CD8-positive, alpha-beta memory T cell (primary cell): Measurements from ENCODE around the gene MRPL14. TPM values are rescaled to one million over a fixed set of nuclear protein-coding genes. Genes with fewer than 3 reads are reported as not detected.

Experiments used
- CTCF ChIA-PET: fragments of 350-600 bp; sonication (Branson Sonifier 250); formaldehyde crosslinking; loops from one replicate; lab custom pipeline; 2021; ENCODE audit warnings: antibody characterized with exemption; lab: Charles Lee
- POLR2A ChIA-PET: fragments of 350-600 bp; sonication (Branson Sonifier 250); formaldehyde crosslinking; loops from one replicate; lab custom pipeline; 2021; ENCODE audit warnings: antibody characterized with exemption; lab: Charles Lee
- DNase-seq, 5 donors: peaks; one replicate each; pipeline versions ENCODE4 v3.0.0 to v3.0.0-alpha.2; 2020 to 2022; ENCODE audit warnings: mixed read lengths in 1 of 5
- H3K27ac ChIP-seq: one replicate; pipeline ENCODE4 v1.7.0; 2013; ENCODE audit warnings: low read depth, mild to moderate bottlenecking, low read length, moderate library complexity
- H3K27me3 ChIP-seq: 2 replicates; pipeline ENCODE4 v1.7.0; 2013; ENCODE audit warnings: low read length, mild to moderate bottlenecking; ENCODE audit not compliant: insufficient read depth, poor library complexity, severe bottlenecking
- H3K36me3 ChIP-seq: 2 replicates; pipeline ENCODE4 v1.7.0; 2013; ENCODE audit warnings: mild to moderate bottlenecking, low read length, moderate library complexity; ENCODE audit not compliant: insufficient read depth
- H3K4me1 ChIP-seq: 2 replicates; pipeline ENCODE4 v1.7.0; 2013; ENCODE audit warnings: mild to moderate bottlenecking, low read length, moderate library complexity; ENCODE audit not compliant: insufficient read depth
- H3K4me3 ChIP-seq: 2 replicates; pipeline ENCODE4 v1.7.0; 2013; ENCODE audit warnings: mild to moderate bottlenecking, low read length
- H3K9me3 ChIP-seq: 2 replicates; pipeline ENCODE4 v1.7.0; 2013; ENCODE audit warnings: mild to moderate bottlenecking, low read length
- H3K27ac Mint-ChIP-seq, 8 donors: one replicate each; pipeline ENCODE4 v1.8.0; 2020 to 2021; ENCODE audit warnings: mixed read lengths in 8 of 8, mild to moderate bottlenecking in 6 of 8, inconsistent platforms in 3 of 8, moderate library complexity in 3 of 8
- H3K27me3 Mint-ChIP-seq, 2 donors: one replicate each; pipeline ENCODE4 v1.8.0; 2020 to 2021; ENCODE audit warnings: mixed read lengths in 2 of 2, mild to moderate bottlenecking in 1 of 2, moderate library complexity in 1 of 2
- H3K36me3 Mint-ChIP-seq, 3 donors: one replicate each; pipeline ENCODE4 v1.8.0; 2020 to 2021; ENCODE audit warnings: mixed read lengths in 3 of 3, inconsistent platforms in 1 of 3, mild to moderate bottlenecking in 1 of 3
- H3K4me1 Mint-ChIP-seq, 3 donors: one replicate each; pipeline ENCODE4 v1.8.0; 2020 to 2021; ENCODE audit warnings: mixed read lengths in 3 of 3, inconsistent platforms in 1 of 3, mild to moderate bottlenecking in 1 of 3
- H3K4me3 Mint-ChIP-seq, 7 donors: one replicate each; pipeline ENCODE4 v1.8.0; 2020 to 2021; ENCODE audit warnings: mixed read lengths in 7 of 7, mild to moderate bottlenecking in 6 of 7, moderate library complexity in 4 of 7, inconsistent platforms in 2 of 7
- H3K9me3 Mint-ChIP-seq, 5 donors: one replicate each; pipeline ENCODE4 v1.8.0; 2020 to 2022; ENCODE audit warnings: mixed read lengths in 5 of 5, mild to moderate bottlenecking in 3 of 5, moderate library complexity in 2 of 5, inconsistent platforms in 1 of 5
- polyA plus RNA-seq: library from polyadenylated mRNA; unstranded; fragments of 300-500 nt; fragmentation: Illumina TruSeq; gene quantifications from one replicate; pipeline ENCODE4 v1.2.3, GENCODE V29; 2021
- total RNA-seq, 2 experiments: library from RNA; stranded (reverse); gene quantifications; one replicate each; pipeline ENCODE4 v1.2.3, GENCODE V29; 2021

The MRPL14 gene
- total and polyA plus RNA-seq, 3 experiments from 2014 or later, result 48.5 to 108 (median 48.7) TPM

DNA sequence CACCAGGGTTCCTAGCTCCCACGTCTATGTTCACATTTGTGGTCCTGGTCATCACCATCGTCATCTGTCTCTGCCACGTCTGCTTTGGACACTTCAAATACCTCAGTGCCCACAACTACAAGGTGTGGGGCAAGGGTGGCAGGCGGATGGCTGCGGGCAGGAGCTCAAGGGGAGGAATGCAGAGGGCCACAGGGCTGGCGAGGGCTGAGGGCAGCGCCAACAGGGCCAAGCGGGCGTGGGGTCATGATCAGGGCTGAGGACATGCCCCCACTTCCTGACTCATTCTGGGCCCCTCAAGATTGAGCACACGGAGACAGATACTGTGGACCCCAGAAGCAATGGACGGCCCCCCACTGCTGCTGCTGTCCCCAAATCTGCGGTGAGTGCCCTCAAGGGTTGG is 26.8 kb upstream of the MRPL14 start:
- no peaks in the 10 kb centered on the region for H3K27me3 ChIP-seq
- ChIA-PET POLR2A (no interaction called here), CTCF (interaction anchor here (1.0 to 5.8 kb wide), 5 partner anchors 13 to 83 kb away, joined by 3 to 33 read pairs (median 4); no protein-coding TSS in a partner anchor)
- DNase-seq, result no peak
- H3K9me3 Mint-ChIP-seq, result no peaks in the 10 kb centered on the region
- H3K4me3 Mint-ChIP-seq, result no peak overlapping the region
- H3K4me1 ChIP-seq, result peaks cover 4% of the 10 kb centered on the region
- H3K4me1 Mint-ChIP-seq, result peaks cover 6 to 11% (median 7%) of the 10 kb centered on the region in 3 donors
- H3K36me3 Mint-ChIP-seq, result peaks cover 0 to 14% (median 6%) of the 10 kb centered on the region in 3 donors
- H3K36me3 ChIP-seq, result peaks cover 6% of the 10 kb centered on the region
- H3K27ac Mint-ChIP-seq, result no peak overlapping the region
- H3K27me3 Mint-ChIP-seq, result peaks cover 3 to 4% of the 10 kb centered on the region in 2 donors
- H3K9me3 ChIP-seq, result no peaks in the 10 kb centered on the region
- no peak overlapping the region for H3K4me3 ChIP-seq
- H3K27ac ChIP-seq, result no peak overlapping the region

DNA sequence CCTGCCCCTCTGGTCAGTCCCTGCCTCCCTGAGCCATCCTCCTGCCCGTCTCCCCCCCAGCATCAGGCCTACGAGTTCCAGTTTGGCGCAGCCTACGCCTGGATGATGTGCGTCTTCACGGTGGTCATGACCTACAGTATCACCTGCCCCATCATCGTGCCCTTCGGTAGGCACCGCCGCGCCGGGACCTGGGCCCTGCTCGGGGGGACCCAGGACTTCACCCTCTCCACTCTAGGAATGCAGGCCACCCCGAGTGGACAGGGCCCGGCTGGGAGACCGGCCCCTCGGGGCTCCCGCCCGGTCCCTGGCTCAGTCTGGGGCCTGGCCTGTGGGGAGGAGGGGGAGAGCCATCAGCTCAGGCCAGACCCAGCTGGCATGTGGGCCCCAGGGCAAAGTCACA is 25.3 kb upstream of the MRPL14 start:
- H3K9me3 ChIP-seq, result no peaks in the 10 kb centered on the region
- no peak overlapping the region for H3K4me3 ChIP-seq
- Mint-ChIP-seq H3K27ac (no peak overlapping the region), H3K9me3 (no peaks in the 10 kb centered on the region), H3K27me3 (peaks cover 0 to 3% of the 10 kb centered on the region in 2 donors), H3K4me3 (no peak overlapping the region), H3K36me3 (peaks cover 0 to 28% (median 11%) of the 10 kb centered on the region in 3 donors), H3K4me1 (peaks cover 6 to 11% (median 7%) of the 10 kb centered on the region in 3 donors)
- POLR2A ChIA-PET, result no interaction called here
- no peak overlapping the region for H3K27ac ChIP-seq
- H3K4me1 ChIP-seq, result peaks cover 4% of the 10 kb centered on the region
- H3K27me3 ChIP-seq, result no peaks in the 10 kb centered on the region
- CTCF ChIA-PET, result interaction anchor here (0.8 to 5.8 kb wide), 5 partner anchors 13 to 115 kb away, joined by 3 to 33 read pairs (median 3); no protein-coding TSS in a partner anchor
- peaks cover 10% of the 10 kb centered on the region for H3K36me3 ChIP-seq
- no peak for DNase-seq

DNA sequence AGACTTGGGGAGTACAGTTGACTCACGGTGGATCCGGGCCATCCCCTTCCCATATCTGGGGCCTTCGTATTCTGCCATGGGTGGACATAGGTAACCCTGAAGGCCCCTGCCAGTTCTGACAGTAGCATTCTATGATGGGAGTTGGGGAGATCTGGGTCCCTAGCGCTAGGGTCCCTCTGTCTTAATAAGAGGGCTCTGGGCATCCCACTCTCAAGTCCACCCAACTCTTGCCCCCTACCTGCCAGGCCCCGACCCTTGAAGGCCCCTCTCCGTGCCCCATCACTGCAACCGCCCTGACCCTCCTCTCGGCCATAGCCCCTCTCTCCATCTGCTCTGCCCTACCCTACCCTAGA is 24.8 kb upstream of the MRPL14 start:
- Mint-ChIP-seq H3K27me3 (peaks cover 0 to 2% of the 10 kb centered on the region in 2 donors), H3K4me3 (peak overlapping the region in 1 of 7 donors; percentile 19), H3K9me3 (no peaks in the 10 kb centered on the region), H3K36me3 (peaks cover 0 to 33% (median 11%) of the 10 kb centered on the region in 3 donors), H3K27ac (no peak overlapping the region), H3K4me1 (peaks cover 6 to 11% (median 7%) of the 10 kb centered on the region in 3 donors)
- ChIA-PET POLR2A (no interaction called here), CTCF (interaction anchor here (1.2 to 5.8 kb wide), 7 partner anchors 34 to 115 kb away, joined by 3 to 33 read pairs (median 5); no protein-coding TSS in a partner anchor)
- Histone ChIP-seq H3K4me3 (no peak overlapping the region), H3K9me3 (no peaks in the 10 kb centered on the region), H3K27me3 (no peaks in the 10 kb centered on the region), H3K4me1 (peaks cover 4% of the 10 kb centered on the region), H3K36me3 (peaks cover 10% of the 10 kb centered on the region), H3K27ac (no peak overlapping the region)
- DNase-seq, result no peak

DNA sequence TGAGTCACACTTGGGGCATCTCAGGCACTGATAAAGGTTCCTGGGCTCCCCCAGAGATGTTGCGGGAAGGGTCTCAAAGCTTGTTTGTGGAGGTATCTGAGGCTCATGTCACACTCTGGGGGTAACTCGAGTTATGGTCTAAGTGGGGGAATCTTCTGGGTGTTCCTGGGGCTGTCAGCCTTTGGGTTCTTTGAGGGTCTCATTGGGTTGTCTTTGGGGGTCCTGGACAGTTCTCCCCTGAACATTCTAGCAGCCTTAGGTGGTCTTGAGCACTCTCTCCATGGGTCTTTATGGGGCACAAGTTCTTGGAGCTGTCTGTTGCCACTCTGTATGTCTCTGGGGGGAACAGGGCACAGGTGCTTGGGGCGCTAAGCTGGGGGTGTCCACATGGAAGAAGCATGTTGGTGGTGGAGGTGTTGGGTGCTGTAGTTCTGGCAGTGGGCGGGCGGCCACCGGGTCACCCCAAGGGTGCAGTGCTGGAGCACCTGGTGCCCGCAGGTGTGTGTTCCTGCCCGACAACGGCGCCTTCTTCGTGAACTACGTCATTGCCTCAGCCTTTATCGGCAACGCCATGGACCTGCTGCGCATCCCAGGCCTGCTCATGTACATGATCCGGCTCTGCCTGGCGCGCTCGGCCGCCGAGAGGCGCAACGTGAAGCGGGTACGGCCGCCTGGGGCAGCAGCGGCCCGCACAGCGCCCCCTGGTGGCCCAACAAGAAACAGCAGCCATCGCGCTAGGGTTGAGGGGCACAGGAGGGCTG is 24.3 kb upstream of the MRPL14 start:
- H3K4me1 Mint-ChIP-seq, result peaks cover 6 to 11% (median 7%) of the 10 kb centered on the region in 3 donors
- H3K36me3 Mint-ChIP-seq, result peaks cover 0 to 38% (median 11%) of the 10 kb centered on the region in 3 donors
- peak overlapping the region in 2 of 8 donors; percentile 45 to 52 for H3K27ac Mint-ChIP-seq
- POLR2A ChIA-PET, result no interaction called here
- H3K27me3 ChIP-seq, result no peaks in the 10 kb centered on the region
- no peak overlapping the region for H3K27ac ChIP-seq
- DNase-seq, result peak; percentile 67 to 83 (median 71)
- H3K4me3 ChIP-seq, result peak overlapping the region; percentile 26
- H3K27me3 Mint-ChIP-seq, result no peaks in the 10 kb centered on the region
- CTCF ChIA-PET, result interaction anchor here (0.6 to 2.5 kb wide), 12 partner anchors 10 to 404 kb away, joined by 3 to 23 read pairs (median 4); no protein-coding TSS in a partner anchor
- peaks cover 4% of the 10 kb centered on the region for H3K4me1 ChIP-seq
- no peaks in the 10 kb centered on the region for H3K9me3 ChIP-seq
- H3K4me3 Mint-ChIP-seq, result peak overlapping the region in 2 of 7 donors; percentile 25 to 64
- H3K9me3 Mint-ChIP-seq, result no peaks in the 10 kb centered on the region
- H3K36me3 ChIP-seq, result peaks cover 10% of the 10 kb centered on the region

DNA sequence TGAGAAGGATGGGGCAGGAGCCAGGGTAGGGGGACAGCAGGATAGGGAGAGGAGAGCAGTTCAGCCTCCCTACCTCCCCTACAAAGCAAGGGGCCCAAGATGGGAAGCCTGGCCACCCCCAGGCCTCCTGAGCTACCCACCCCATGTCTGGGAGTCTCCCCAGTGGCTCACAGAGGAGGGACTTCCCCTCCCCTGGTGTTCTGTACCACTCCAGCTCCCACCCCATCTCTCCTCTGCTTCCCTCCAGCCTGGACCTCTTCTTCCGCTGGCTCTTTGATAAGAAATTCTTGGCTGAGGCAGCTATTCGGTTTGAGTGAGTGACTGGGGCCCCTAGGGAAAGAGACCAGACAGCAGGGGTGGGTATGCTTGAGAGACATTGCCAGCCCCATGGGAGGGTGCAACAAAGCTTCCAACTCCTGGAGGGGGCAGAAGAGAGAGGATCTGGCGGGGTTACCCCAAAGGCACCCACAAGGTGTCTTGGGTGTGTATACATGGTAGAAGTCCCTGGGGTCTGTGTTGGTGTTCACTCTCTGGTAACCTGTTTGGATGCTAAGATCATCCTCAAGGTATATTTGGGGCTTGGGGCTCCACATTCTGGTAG is 23.2 kb upstream of the MRPL14 start:
- H3K4me1 Mint-ChIP-seq, result peaks cover 6 to 11% (median 7%) of the 10 kb centered on the region in 3 donors
- H3K27ac Mint-ChIP-seq, result peak overlapping the region in 2 of 8 donors; percentile 26 to 90
- peaks cover 5 to 47% (median 11%) of the 10 kb centered on the region in 3 donors for H3K36me3 Mint-ChIP-seq
- no peak for DNase-seq
- H3K27me3 Mint-ChIP-seq, result no peaks in the 10 kb centered on the region
- H3K4me1 ChIP-seq, result peaks cover 4% of the 10 kb centered on the region
- H3K36me3 ChIP-seq, result peaks cover 10% of the 10 kb centered on the region
- ChIA-PET POLR2A (no interaction called here), CTCF (interaction anchor here (0.9 to 2.5 kb wide), 5 partner anchors 11 to 55 kb away, joined by 4 to 23 read pairs (median 7); no protein-coding TSS in a partner anchor)
- H3K4me3 Mint-ChIP-seq, result no peak overlapping the region
- no peak overlapping the region for H3K4me3 ChIP-seq
- no peaks in the 10 kb centered on the region for H3K9me3 Mint-ChIP-seq
- no peaks in the 10 kb centered on the region for H3K9me3 ChIP-seq
- no peak overlapping the region for H3K27ac ChIP-seq
- H3K27me3 ChIP-seq, result no peaks in the 10 kb centered on the region

- CTCF ChIA-PET, result interaction anchor here (0.9 to 2.5 kb wide), 2 partner anchors 50 to 54 kb away, joined by 5 to 23 read pairs; no protein-coding TSS in a partner anchor
- Mint-ChIP-seq H3K4me1 (peaks cover 6 to 9% (median 7%) of the 10 kb centered on the region in 3 donors), H3K36me3 (peaks cover 5 to 47% (median 11%) of the 10 kb centered on the region in 3 donors), H3K27ac (no peak overlapping the region), H3K27me3 (no peaks in the 10 kb centered on the region), H3K4me3 (no peak overlapping the region), H3K9me3 (no peaks in the 10 kb centered on the region)
- Histone ChIP-seq H3K27ac (no peak overlapping the region), H3K4me3 (no peak overlapping the region), H3K27me3 (no peaks in the 10 kb centered on the region), H3K9me3 (no peaks in the 10 kb centered on the region), H3K4me1 (peaks cover 4% of the 10 kb centered on the region), H3K36me3 (peaks cover 10% of the 10 kb centered on the region)
- POLR2A ChIA-PET, result no interaction called here
- no peak for DNase-seq
These were observed 22.2 kb upstream of the MRPL14 start for GRCh38 chr6:44149369-44150012.

DNA sequence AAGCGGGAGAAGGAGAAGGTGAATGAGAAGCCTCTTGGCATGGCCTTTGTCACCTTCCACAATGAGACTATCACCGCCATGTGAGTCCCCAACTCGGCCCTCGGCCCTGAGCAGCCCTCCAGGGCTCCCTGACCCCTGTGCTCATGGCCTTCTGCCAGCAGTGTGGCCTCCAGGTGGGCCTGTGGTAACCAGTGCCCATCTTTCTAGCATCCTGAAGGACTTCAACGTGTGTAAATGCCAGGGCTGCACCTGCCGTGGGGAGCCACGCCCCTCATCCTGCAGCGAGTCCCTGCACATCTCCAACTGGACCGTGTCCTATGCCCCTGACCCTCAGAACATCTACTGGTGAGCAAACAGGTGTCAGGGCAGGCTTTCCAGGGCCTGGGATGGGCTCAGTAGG is 21.1 kb upstream of the MRPL14 start:
- Mint-ChIP-seq H3K36me3 (peaks cover 5 to 57% (median 11%) of the 10 kb centered on the region in 3 donors), H3K27ac (no peak overlapping the region), H3K9me3 (no peaks in the 10 kb centered on the region), H3K4me3 (no peak overlapping the region), H3K4me1 (peaks cover 7 to 9% (median 8%) of the 10 kb centered on the region in 3 donors), H3K27me3 (no peaks in the 10 kb centered on the region)
- Histone ChIP-seq H3K9me3 (no peaks in the 10 kb centered on the region), H3K4me3 (no peak overlapping the region), H3K27me3 (no peaks in the 10 kb centered on the region), H3K27ac (no peak overlapping the region), H3K36me3 (peaks cover 19% of the 10 kb centered on the region), H3K4me1 (peaks cover 4% of the 10 kb centered on the region)
- DNase-seq, result no peak
- ChIA-PET CTCF (no interaction called here), POLR2A (no interaction called here)
